ENCODE data around the gene LYPD1.

- TF ChIP-seq TAF1 (IDR thresholded peaks at IDR 0.05; ENCODE audit: borderline replicate concordance, insufficient read depth, low read length), result no peak
- TF ChIP-seq POLR2AphosphoS5 (IDR thresholded peaks at IDR 0.05; ENCODE audit: low read depth, low read length), result no peak
- no peak for TF ChIP-seq SIN3A (IDR thresholded peaks at IDR 0.05; ENCODE audit: borderline replicate concordance, insufficient read depth, low read length)
- TF ChIP-seq REST (IDR thresholded peaks at IDR 0.05; ENCODE audit: insufficient read depth in 1 of 2, low read depth in 2 of 2, low read length in 2 of 2), result no peak
Observed at GRCh38 chr2:132667706-132668105, 2.3 kb downstream of the LYPD1 start.

Measured in PFSK-1 (cell line).